ENCODE data around the gene MRFAP1L1.

GRCh38 chr4:6703786-6704185, 5.9 kb downstream of the MRFAP1L1 start:
- TF ChIP-seq FOXM1 (IDR thresholded peaks at IDR 0.05; ENCODE audit: borderline replicate concordance) (no peak), TARDBP (IDR thresholded peaks at IDR 0.05) (no peak), SP1 (IDR thresholded peaks at IDR 0.05) (no peak), FOXA1 (IDR thresholded peaks at IDR 0.05) (no peak), FOXK2 (IDR thresholded peaks at IDR 0.05) (no peak), ELF4 (IDR thresholded peaks at IDR 0.05) (no peak), ZNF384 (IDR thresholded peaks at IDR 0.05) (no peak), PKNOX1 (IDR thresholded peaks at IDR 0.05) (no peak)

Measured in HEK293T (cell line).